Ramos (cell line): ENCODE data around the gene ERBB4.

Source experiments
- in situ Hi-C: fragments of 300-500 bp; cut with MboI; formaldehyde crosslinking; loops from one replicate; pipeline ENCODE4 v1.14.3; 2022; ENCODE audit warnings: low sequenced_read_pairs; ENCODE audit not compliant: unreplicated experiment

Gene ERBB4

DNA sequence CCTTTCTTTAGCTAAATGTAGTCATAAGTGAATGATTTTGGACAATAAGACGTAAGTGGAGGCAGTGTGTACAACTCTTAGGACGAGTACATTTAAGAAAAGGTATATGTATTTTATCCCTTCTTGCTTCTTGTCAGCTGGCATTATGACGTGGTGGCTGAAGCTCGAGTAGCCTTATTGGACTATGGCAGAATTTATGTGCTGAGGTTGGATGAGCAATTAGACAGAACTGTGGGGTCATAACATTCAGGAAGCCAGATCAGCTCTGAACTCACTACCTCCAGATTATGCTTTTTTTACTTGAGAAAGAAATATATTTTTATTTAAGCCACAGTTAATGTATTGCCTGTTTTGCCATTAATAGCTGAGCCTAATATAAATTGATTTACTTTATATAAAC, 661.5 kb downstream of the ERBB4 start:
- in situ Hi-C loops = no loop called here

DNA sequence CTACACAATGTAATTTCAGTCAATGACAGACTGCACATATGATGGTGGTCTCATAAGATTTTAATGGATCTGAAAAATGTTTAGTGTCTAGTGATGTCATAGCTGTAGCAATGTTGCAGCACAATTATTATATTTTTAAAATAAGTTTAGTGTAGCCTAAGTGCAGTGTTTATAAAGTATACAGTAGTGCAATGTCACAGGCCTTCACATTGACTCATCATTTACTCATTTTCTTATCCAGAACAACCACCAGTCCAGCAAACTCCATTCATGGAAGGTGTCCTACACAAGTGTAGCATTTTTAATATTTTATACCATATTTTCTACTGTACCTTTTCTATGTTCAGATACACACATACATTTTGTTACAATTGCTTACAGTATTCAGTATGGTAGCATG, 663.1 kb downstream of the ERBB4 start:
- in situ Hi-C loops = no loop called here

GRCh38 chr2:211868996-211869533, 669.5 kb downstream of the ERBB4 start:
- in situ Hi-C loops = no loop called here

DNA sequence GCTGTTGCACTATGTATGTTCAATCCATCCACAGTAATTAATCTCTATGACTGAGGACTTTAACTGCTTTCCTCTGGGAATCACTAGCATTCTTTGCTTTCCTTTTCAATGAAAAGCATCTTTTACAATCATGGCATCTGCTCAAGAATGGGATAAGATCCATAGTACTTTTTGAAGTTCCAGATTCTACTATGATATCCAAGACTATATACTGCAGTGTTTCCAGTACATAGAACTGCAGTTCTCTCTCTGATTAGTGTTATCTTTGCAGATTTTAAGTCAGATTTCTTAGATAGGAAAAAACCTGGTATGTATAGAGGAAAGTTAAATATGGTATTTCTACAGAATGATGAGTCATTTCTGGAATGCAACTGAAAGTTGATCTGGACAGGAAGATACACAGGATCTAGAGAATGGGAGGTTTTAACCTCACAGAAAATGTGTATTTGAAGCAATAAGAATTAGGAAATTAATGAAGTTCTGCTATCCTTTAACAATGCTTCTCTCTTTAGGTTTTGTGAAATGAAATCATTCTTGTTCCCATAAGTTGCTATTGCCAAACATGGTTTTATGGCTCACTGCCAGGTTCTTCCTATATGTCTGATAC, 670.7 kb downstream of the ERBB4 start:
- in situ Hi-C loops = no loop called here

- in situ Hi-C loops = no loop called here
Observed at GRCh38 chr2:211864328-211864727, 674.3 kb downstream of the ERBB4 start.

DNA sequence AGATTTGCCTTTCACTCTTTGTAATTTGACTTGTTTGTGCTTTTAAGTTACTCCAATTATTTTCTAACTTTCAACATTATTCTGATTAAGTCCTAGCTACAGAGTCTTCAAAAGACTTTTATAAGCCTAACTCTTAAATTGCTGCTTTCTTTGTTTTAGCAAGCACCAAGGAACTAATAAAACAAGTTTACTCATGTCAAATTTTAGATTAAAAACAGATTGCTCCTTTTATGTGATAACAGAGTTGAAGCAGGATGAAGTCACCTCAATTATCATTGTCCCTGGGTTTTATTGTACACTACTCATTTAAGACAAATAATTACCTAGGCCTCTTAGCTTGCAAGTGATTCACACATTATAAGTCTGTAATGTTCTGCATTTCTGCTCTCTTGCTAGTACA, 678.4 kb downstream of the ERBB4 start:
- in situ Hi-C loops = no loop called here

DNA sequence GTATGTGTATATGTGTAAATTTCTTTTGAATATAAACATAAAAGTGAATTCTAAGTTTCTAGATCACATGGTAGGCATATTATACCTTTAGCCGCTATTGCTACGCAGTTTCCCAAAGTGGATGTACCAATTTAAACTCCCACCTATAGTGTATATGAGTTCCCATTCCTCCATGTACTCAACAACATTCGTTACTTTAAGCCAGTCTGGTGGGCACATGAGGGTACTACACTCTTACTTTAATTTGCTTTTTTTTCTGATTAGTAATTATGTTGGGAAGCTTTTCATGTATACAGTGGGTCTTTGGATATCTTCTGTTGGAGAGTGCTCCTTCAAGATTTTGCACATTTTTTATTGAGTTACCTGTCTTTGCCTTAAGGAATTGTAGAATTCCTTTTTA, 683.8 kb downstream of the ERBB4 start:
- in situ Hi-C loops = no loop called here

- in situ Hi-C loops = no loop called here
Observed at GRCh38 chr2:211846714-211847113, 691.9 kb downstream of the ERBB4 start.

GRCh38 chr2:211846036-211846400, 692.6 kb downstream of the ERBB4 start:
- in situ Hi-C loops = no loop called here

- in situ Hi-C loops = no loop called here
Observed at GRCh38 chr2:211845338-211846035, 693.1 kb downstream of the ERBB4 start.

GRCh38 chr2:211837706-211838105, 700.9 kb downstream of the ERBB4 start:
- in situ Hi-C loops = no loop called here

GRCh38 chr2:211837206-211837605, 701.4 kb downstream of the ERBB4 start:
- in situ Hi-C loops = no loop called here

DNA sequence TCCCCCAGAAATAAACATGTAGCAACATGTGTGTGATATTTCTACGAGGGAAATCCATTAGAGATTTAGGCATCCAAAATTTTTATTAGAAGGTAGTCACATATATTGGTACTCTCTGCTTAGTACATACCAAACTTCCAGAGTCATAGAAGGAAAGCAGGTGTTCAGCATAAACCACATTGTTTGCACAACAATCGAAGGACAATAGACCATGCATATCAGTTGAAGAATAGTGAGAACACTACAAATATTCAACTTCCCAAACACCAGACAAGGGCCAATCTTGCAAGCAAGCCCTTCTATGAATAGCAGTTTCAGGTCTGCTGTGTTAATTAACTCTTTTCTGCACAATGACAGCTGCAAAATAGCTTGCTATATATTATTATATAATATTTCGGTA, 702.2 kb downstream of the ERBB4 start:
- in situ Hi-C loops = no loop called here

GRCh38 chr2:211835695-211836094, 702.9 kb downstream of the ERBB4 start:
- in situ Hi-C loops = no loop called here

GRCh38 chr2:211833582-211834279, 704.9 kb downstream of the ERBB4 start:
- in situ Hi-C loops = no loop called here

GRCh38 chr2:211829725-211830124, 708.9 kb downstream of the ERBB4 start:
- in situ Hi-C loops = no loop called here

GRCh38 chr2:211823886-211824479, 714.6 kb downstream of the ERBB4 start:
- in situ Hi-C loops = no loop called here

DNA sequence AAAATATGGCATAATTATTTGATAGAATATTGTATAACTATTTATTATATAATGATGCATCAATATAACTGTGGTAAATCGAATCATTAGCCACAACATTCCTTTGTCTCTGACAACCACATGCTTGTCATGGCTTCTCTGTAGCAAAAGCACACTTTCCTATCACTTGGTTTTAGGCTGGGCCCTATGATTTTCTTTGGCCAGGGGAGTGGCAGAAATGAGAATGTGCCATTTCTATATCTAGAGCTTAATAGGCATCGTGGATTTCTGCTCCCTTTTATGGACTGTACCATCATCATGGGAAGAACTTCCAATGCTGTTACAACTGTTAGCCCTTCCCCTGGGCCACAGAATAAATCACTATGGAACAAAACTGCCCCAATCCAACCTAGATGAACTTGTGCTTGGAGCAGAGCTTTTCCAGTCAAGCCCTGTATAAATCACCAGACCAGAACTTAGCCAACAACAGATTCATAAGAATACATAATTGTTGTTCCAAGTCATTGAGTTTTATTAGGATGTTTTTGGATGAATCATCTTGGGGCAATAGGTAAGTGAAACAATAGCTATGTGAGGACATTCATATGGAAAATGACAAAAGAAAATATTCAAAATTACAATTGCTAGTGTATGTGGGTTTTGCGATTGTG, 715.8 kb downstream of the ERBB4 start:
- in situ Hi-C loops = no loop called here

- in situ Hi-C loops = no loop called here
Observed at GRCh38 chr2:211816754-211817153, 721.8 kb downstream of the ERBB4 start.

GRCh38 chr2:211812587-211812986, 726.0 kb downstream of the ERBB4 start:
- in situ Hi-C loops = no loop called here

DNA sequence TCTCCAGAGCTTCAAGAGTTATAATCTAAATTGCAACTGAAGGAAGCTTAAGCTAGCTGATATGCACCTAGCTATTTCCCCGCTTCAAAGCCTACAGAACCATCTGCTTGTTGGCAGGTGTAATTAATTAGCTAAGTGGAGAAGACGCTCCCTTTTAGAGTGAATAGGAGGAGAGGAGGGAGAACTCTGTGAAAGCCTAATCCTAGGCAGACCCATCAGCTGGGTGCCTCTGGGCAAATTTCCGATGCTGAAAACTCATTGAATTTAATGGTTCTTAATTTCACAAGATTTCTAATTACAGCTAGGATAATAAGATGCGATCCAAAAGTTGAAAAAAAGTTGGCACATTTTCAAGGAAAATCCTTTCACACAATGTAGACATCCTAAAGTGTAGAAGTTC, 735.9 kb downstream of the ERBB4 start:
- in situ Hi-C loops = no loop called here
